NCI-H1417 treated with DMSO at 0.1 percent for 48 hours (cell line): ENCODE results near the gene GOSR2.

Experiments used
- DNase-seq: peaks from one replicate; lab custom pipeline; 2025; lab: John Stamatoyannopoulos, UW

Gene GOSR2

DNA sequence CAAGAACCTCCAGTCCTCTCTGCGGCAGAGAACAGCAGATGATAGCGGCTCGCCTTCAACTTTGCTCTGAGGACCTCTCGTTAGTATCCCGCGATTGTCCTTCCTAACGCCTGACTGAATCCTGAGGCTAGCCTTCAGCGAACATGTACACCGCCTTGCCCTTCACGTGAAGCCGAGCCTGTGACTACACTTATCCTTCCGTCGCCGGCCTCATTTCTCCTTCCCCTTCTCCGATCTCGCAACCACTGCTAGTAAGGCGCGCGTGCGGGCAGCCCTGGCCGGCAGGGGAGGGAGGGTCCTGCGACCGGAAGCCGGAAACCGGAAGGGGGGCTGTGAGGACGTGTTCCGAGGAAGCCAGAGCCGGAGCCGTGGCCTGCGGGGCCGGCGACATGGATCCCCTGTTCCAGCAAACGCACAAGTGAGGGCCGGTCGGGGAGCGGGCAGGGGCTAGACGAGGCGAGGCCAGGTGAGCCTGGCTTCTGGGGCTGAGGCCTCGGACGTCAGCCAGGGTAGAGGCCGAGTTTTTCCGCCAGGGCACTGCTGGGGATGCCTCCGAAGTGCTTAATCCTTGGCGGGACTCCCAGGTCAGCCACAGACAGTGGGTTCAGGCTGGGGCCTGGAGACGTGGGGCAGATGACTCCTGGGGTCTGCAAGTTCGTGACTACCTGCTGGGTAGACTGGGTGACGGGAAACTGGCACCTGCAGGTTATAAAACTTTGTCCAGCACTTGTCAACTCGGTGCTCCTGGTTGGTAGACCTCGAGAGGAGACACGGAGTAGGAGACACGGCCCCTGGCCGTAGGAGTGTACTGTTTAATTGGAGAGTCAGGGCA lies at the start of gene GOSR2:
Gene GOSR2 (plus strand): TSS at position 357 of the 832 bp plus-strand sequence. CDS start 33 bp downstream, at position 390.
- DNase-seq = peak; percentile 77

DNA sequence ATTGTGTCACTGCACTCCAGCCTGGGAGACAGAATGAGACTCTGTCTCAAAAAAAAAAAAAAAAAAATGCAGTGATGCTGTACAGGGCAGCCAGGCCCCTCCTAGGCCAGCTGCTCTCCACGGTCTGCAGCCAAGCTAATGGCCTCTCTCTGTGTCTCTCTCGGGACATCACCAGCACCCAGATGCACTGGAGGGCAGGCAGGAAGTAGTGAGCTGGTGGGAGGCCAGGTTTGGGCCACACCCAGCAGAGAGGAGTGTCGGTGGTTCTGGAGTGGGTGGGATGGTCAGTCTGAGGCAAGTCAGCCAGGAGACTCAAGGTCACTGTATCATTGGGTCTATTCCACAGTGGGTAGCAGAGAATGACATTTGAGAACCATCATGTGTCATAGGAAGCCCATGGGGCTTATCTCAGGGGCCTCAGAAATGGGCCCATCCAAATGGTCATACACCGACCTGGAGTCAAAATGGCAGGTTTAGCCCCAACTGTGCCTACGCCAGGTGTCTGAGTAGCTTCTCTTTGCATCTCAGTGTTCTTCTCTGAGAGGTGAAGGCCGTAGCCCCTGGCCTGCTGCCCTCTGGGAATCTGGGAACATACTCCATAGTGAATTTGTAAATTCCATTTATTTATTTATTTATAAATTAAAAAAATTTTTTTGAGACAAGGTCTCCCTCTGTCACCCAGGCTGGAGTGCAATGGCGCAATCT lies 48.9 kb upstream of the GOSR2 start:
- no peak for DNase-seq

DNA sequence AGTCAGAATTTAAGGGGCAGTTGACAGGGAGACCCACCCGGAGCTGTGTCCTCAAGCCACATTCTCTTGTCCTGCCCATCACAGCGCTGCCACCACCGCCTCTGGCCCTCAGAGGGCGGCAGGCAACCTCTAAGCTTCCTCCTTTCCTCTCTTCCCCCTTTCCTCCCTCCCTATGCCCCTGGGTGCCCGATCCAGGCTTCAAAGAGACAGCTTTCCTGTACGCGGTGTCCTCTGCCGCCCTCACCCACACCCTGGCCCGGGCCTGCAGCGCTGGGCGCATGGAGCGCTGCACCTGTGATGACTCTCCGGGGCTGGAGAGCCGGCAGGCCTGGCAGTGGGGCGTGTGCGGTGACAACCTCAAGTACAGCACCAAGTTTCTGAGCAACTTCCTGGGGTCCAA lies 48.1 kb upstream of the GOSR2 start:
- no peak for DNase-seq

DNA sequence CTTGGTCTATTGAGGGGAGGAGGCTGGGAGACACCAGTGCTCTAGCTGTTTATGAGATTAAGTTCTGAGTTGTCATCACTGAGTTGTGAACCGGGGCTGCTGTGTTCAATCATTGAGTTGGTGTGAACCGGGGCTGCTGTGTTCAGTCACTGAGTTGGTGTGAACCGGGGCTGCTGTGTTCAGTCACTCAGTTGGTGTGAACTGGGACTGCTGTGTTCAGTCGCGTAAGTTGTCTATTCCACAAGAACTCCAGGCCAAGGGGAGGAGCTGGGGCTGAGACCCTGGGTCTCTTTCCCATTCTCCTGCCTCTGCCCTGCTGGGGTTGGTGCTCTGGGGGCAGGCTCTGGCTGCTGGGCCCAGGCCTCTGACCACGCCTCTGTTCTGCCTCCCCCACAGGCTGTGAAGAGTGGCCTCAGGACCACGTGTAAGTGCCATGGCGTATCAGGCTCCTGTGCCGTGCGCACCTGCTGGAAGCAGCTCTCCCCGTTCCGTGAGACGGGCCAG lies 47.1 kb upstream of the GOSR2 start:
- DNase-seq = no peak

DNA sequence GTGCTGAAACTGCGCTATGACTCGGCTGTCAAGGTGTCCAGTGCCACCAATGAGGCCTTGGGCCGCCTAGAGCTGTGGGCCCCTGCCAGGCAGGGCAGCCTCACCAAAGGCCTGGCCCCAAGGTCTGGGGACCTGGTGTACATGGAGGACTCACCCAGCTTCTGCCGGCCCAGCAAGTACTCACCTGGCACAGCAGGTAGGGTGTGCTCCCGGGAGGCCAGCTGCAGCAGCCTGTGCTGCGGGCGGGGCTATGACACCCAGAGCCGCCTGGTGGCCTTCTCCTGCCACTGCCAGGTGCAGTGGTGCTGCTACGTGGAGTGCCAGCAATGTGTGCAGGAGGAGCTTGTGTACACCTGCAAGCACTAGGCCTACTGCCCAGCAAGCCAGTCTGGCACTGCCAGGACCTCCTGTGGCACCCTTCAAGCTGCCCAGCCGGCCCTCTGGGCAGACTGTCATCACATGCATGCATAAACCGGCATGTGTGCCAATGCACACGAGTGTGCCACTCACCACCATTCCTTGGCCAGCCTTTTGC lies 46.5 kb upstream of the GOSR2 start:
- no peak for DNase-seq

DNA sequence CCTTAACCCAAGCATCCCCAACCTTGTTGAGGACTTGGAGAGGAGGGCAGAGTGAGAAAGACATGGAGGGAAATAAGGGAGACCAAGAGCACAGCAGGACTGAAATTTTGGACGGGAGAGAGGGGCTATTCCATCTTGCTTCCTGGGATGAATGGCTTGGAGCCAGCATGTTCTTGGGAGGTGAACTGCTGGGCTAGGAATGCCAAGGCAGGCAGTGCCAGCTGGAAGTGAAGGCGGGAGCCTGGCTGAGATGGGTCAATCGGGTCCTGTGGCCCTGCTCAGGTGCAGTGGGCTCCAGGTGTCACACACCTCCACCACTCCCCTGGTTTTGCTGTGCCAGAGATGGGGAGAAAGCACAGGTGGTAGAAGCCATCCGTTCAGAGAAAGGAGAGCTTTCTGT lies 46.0 kb upstream of the GOSR2 start:
- no peak for DNase-seq

DNA sequence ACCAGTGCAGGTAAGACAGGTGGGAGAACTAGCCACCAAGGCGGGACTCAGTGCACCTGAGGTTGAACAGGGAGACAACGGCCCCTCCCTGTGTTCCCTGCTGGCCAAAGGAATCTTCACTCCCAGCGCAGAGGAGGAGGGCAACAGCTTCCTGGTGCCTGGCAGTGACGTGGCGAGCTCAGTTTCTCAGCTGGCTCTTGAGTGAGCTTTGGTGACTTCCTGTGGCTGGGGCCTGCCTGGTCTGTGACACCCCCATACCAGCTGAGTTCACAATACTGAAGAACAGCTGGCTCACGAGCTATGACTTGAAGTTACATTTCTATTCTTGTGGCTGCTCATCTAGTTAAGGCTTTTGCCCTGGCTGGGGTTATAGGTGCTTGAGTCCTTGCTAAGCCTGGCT lies 45.5 kb upstream of the GOSR2 start:
- no peak for DNase-seq

DNA sequence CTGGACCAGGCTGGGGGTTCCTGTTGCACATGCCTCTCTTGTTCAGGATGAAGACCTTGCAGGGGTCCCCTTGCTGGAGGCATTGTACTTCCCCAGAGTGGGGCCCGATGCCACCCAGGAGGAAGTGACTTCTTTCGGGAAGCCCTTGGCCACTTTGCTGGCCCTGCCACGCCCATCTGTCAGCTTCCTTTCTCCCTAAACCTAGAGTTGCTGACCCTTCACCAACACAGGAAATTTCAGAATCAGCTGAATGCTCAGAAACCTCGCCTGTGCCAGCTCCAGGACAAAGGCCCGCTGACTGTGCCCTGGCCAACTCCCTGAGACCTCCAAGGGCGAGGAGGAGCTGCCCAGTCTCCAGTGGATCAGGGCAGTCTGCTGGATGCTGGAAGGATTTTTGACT lies 44.9 kb upstream of the GOSR2 start:
- DNase-seq = no peak

DNA sequence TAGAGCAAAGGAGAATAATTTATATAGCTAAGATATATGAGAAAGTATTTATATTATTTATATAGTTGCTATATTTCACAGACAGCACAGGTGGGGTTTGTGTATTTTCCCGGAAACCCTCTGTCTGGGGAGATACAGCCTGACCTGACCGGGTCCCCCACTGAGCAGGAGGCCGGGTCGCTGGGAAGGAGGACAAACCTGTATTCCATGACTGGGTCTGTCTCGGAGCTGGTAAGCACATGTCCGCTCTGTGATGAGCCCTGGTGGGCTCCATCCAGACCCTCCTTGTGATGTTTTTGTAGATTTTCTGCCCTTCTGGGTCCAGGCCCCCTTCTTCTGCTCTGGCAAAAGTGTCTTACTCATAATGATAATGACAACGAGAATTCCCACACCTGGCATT lies 43.9 kb upstream of the GOSR2 start:
- no peak for DNase-seq

DNA sequence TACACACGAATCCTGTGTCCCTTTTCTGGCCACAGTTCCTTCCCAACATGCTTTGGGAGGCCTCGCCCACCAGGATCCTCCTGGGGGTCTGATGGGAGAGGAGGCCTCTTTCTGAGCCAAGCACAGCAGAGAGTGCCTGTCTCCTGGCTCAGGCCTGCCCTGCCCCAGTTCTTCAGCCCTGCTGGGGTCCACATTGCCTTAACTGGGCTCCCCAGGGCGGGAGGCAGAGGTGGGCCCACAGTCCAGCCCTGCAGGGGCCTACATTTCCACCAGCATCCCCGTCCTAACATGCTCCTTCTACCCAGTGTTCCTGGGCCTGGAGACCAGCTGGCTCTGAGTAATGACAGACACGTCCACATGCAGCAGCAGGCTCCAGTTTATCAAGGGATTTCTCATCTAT lies 41.9 kb upstream of the GOSR2 start:
- DNase-seq = no peak

DNA sequence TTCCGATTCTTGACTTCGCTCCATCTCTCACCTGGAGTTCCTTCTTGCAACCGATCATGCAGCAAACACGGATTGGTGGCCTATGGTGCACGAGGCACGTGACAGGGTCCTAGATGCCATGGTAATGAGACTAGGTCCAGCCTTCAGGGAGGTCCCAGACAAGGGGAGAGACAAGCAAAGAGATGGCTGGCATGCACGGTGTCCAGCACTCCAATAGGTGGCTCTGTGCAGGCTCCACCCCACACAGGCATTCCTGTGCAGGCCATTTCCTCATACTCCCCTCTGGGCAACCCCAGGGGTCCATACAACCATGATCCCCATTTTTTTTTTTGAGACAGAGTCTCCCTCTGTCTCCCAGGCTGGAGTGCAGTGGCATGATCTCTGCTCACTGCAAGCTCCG lies 40.3 kb upstream of the GOSR2 start:
- no peak for DNase-seq

DNA sequence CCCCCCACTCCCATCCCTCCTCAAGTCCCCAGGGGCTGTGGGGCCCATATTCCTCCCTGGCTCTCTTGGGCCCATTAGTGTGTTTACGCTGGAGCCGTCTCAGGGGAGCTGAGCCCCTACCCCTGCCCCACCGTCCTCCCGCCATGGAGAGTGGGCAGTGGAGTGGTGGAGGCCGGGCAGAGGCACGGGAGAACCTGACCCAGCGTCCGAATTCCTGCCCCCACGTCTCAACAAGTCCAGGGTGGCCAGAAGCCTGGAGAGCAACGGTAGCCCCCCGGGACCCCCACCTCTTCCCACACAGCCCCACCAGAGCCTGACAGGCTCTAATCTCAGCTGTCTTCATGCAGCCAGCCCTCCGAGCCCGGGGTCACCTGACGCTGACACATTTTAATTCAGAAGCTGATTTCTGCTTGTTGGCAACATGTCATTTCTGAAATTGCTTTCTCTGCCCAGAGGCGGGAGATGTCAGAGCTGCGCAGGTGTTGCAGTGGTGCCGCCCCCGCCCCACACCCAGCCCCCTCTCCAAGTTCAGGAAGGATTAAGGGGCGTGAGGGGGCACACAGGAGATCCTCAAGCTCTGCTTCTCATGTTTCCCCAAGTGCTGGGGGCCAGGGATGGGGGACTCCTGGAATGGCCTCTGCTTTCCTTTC lies 39.0 kb upstream of the GOSR2 start:
- no peak for DNase-seq

DNA sequence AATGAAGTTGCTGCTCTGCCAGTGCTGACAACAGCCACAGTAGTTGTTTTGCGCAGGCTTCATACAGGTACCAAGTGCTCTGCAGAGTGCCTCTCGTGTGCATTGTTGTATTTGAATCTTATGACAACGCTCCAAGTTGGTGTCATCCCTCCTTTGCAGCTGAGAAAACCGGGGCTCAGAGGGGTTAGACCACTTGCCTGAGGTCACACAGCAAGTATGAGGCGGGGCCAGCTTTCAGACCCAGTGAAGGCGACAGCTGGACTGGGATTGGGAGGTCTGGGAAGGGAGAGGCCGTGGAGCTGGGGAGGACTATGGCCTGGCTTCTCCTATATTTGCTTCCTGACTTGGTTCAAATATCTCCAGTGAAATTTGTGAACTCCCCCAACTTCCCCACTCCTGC lies 38.4 kb upstream of the GOSR2 start:
- DNase-seq = no peak

DNA sequence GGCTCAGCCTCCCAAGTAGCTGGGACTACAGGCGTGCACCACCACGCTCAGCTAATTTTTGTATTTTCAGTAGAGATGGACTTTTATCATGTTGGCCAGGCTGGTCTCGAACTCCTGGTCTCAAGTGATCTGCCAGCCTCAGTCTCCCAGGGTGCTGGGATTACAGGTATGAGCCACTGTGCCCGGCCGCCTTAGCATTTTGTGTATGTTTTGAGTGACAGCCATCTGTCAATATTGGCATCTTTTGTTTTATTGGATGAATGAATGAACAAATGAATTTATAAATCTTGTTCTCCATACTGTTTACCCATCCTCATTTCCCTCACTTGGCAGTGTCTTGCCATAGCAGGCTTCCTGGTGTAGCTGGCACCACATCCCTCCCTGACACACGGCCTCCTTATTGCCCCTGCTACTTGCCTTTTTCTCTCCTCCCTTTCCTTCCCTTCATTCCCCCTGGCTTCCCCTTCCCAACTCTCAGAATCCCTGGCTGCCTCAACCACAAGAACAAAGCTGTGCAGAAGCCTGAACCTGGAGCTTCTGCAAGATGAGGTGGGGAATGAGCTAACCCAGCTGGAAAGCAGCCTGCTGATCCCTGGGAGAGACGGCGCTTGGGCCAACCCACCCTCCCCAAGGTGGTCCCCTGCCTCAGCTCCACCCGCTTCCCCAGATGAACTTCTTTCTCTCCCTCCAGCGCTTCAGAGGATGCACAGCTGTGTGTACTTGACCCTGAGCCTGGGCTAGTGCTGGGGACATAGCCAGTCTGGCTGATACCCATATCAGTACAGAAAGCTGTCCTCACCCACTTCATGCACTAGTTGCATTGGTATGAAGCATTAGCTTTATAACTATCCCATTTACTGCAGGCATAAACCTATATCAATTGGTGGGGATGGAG lies 37.3 kb upstream of the GOSR2 start:
- DNase-seq = no peak

DNA sequence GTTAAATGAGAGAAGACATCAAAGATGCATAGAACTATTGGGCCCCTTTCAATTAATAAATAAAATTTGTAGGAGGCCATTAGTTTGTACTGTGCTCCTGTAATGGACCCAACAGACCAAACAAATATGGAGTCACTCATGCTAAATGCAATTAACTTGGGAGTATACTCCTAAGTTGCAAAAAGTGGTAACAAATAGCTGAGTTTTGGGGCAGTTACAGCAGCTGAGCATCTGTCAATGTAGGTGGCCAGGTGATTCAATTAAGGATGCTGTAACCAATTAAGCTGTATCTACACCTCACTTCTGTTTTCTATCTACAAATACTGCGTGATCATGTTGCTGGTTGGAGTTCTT lies 36.7 kb upstream of the GOSR2 start:
- no peak for DNase-seq

DNA sequence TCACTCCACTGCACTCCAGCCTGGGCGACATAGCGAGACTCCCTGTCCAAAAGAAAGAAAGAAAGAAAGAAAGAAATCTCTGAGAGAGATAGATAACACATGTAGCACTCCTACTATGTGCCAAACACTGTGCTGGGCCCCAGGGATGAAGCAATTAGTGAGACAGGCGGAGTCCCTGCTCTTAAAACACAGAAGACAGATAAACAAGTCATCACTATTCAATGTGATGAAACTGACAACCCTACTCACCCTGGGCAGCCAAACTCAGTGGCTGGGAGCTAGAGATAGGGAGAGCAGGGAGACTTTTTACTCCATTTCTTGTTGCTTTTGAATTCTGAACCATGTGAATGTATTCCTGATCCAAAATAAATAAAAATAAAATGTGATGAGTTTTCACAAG lies 35.2 kb upstream of the GOSR2 start:
- no peak for DNase-seq

DNA sequence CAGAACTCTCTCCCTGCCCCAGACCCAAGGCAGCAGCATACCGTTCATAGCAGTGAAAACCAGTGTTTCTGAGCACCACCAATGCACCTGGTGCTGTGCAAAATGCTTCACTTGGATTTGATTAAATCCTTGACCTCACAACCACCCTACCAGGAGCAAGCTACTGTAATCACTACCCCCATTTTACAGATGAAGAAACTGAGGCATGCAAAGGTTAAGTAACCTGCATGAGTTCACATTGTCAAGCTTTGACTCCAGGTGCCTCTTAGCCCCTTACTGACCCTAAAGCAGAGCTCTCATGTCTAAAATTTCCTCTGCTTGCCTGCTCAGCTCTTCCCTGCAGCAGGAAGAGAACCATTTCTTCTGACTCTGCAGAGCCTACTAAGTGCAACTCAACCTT lies 34.2 kb upstream of the GOSR2 start:
- no peak for DNase-seq

DNA sequence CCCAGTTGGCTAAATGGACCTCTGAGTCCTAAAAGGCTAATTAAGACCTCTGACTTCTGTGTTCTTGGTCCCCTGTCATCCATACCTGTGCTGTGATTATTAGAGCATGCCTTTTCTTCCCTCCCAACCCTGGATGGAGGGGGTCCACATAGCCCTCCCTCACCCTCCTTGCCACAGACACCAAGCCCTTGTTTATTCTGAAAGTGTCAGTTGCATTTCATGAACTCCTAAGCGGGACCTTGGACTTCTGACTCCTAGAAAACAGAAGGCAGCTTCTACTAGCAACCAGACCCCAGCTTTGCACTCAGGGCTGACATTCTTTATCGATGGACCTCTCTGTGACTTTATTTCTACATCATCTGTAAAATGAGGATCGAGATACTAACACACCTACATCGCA lies 33.4 kb upstream of the GOSR2 start:
- DNase-seq = no peak

DNA sequence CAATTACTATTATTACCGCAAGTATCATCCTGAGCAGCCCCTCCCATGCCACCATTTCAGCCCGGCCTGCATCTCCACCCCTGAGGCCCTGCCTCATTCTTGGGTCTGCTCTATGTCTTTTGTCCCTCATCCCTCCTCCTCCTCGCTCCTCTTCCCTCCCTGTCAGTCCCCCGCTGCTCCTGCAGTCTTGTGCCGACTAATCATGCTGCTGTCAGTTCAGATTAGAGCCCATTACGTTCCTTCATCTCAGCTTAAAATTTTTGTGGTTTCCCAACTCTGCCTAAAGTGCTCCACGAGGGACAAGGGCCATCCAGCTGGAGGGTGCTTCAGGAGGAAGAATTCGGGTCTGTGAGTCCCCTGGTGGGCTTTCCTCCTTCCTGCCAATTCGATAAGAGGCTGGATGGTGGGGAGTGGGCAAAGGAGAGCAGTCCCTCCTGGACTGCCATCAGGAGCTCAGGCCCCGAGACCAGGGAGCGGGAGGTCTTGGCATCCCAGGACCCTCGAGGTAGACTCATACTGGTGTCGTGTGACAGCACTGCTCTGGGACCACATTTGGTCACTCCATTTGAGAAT lies 32.9 kb upstream of the GOSR2 start:
- DNase-seq = no peak

DNA sequence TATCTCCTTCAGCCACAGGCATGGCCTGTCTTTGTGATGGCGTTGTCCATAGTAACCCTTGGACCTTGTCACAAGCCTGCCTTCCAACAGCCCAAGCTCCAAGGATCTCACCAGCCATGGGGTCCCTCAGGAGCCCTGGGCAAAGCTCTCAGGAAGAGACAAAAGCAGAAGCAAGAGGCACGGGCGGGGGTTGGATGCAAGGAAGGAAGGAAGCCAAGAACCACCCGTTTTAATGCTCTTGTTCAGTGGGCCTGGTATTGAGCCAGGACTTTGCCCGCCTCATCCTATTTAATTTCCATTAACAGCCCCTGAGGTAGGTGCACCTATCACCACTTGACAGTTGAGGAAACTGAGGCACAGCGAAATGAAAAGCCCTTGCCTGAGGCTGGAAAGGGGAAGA lies 32.3 kb upstream of the GOSR2 start:
- no peak for DNase-seq

DNA sequence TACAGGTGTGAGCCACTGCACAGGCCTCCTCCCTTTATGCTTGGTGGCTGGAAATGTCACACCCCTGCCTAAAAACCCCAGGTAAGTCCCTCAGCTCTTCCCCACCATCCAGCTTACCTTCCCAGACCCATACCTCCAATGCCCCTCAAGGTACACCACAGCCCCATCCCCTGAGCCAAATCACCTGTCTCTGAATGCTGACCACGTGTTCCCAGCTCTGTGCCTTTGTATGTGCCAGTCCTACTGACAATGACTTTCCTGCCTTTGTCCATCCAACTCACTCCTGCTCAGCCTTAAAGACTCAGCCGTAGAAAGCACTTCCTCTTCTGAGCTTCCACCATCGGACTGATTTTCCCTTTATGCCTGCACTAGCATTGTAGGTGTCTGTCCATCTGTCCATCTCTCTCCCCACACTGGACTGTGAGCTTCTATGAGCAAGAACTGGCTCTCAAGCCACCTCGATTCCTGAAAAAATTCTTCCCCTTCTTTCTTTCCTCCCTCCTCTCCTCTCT lies 30.7 kb upstream of the GOSR2 start:
- DNase-seq = no peak
